ENCODE data around the gene VPS33A. TPM values are rescaled to one million over a fixed set of nuclear protein-coding genes. Genes with fewer than 3 reads are reported as not detected.
A peak's percentile ranks its signal among the peaks of the same experiment; 100 is the strongest.

VPS33A gene
- total and polyA plus RNA-seq, 4 donors, result 8.9 to 14.5 (median 11.7) TPM

GRCh38 chr12:122185494-122186082 is 80.7 kb downstream of the VPS33A start:
- Histone ChIP-seq H3K4me3 (ENCODE audit: low read length in 2 of 2) (no peak overlapping the region), H3K4me1 (ENCODE audit: control insufficient read depth in 1 of 2, insufficient read depth in 2 of 2, low read length in 2 of 2) (no peaks in the 10 kb centered on the region), H3K9me3 (ENCODE audit: control insufficient read depth, low read length) (no peaks in the 10 kb centered on the region), H3K27me3 (ENCODE audit: control insufficient read depth in 1 of 2, insufficient read depth in 2 of 2, low read length in 1 of 2) (no peaks in the 10 kb centered on the region), H3K27ac (ENCODE audit: low read depth in 1 of 2, low read length in 2 of 2) (no peak overlapping the region), H3K36me3 (ENCODE audit: control insufficient read depth in 1 of 2, insufficient read depth in 2 of 2, low read length in 1 of 2) (no peaks in the 10 kb centered on the region)
- WGBS, 2 donors, result 91 to 97% methylated on average over 10 of the region's 10 CpGs
- intact Hi-C loops (cut with DNase I), result no loop called here
- ATAC-seq (ENCODE audit: low FRiP score) (no peak), DNase-seq (no peak)

- Histone ChIP-seq H3K27ac (ENCODE audit: low read depth in 1 of 2, low read length in 2 of 2) (no peak overlapping the region), H3K36me3 (ENCODE audit: control insufficient read depth in 1 of 2, insufficient read depth in 2 of 2, low read length in 1 of 2) (no peaks in the 10 kb centered on the region), H3K4me3 (ENCODE audit: low read length in 2 of 2) (no peak overlapping the region), H3K9me3 (ENCODE audit: control insufficient read depth, low read length) (no peaks in the 10 kb centered on the region), H3K27me3 (ENCODE audit: control insufficient read depth in 1 of 2, insufficient read depth in 2 of 2, low read length in 1 of 2) (no peaks in the 10 kb centered on the region), H3K4me1 (ENCODE audit: control insufficient read depth in 1 of 2, insufficient read depth in 2 of 2, low read length in 2 of 2) (no peaks in the 10 kb centered on the region)
- ATAC-seq (ENCODE audit: low FRiP score), result no peak
- no peak for DNase-seq
- WGBS, 2 donors, result 92 to 93% methylated on average over 7 of the region's 7 CpGs
- intact Hi-C loops (cut with DNase I), result no loop called here
Observed at GRCh38 chr12:122185079-122185478, 81.2 kb downstream of the VPS33A start.

GRCh38 chr12:122184517-122184916 is 81.8 kb downstream of the VPS33A start:
- Histone ChIP-seq H3K27ac (ENCODE audit: low read depth in 1 of 2, low read length in 2 of 2) (no peak overlapping the region), H3K9me3 (ENCODE audit: control insufficient read depth, low read length) (no peaks in the 10 kb centered on the region), H3K27me3 (ENCODE audit: control insufficient read depth in 1 of 2, insufficient read depth in 2 of 2, low read length in 1 of 2) (no peaks in the 10 kb centered on the region), H3K36me3 (ENCODE audit: control insufficient read depth in 1 of 2, insufficient read depth in 2 of 2, low read length in 1 of 2) (no peaks in the 10 kb centered on the region), H3K4me1 (ENCODE audit: control insufficient read depth in 1 of 2, insufficient read depth in 2 of 2, low read length in 2 of 2) (no peaks in the 10 kb centered on the region), H3K4me3 (ENCODE audit: low read length in 2 of 2) (no peak overlapping the region)
- ATAC-seq (ENCODE audit: low FRiP score), result peak; percentile 13
- intact Hi-C loops (cut with DNase I), result no loop called here
- no peak for DNase-seq
- 89 to 93% methylated on average over 18 of the region's 18 CpGs for WGBS, 2 donors

GRCh38 chr12:122183588-122183940 is 82.7 kb downstream of the VPS33A start:
- Histone ChIP-seq H3K4me1 (ENCODE audit: control insufficient read depth in 1 of 2, insufficient read depth in 2 of 2, low read length in 2 of 2) (no peaks in the 10 kb centered on the region), H3K4me3 (ENCODE audit: low read length in 2 of 2) (peak overlapping the region in 1 of 2 donors; percentile 30), H3K27me3 (ENCODE audit: control insufficient read depth in 1 of 2, insufficient read depth in 2 of 2, low read length in 1 of 2) (no peaks in the 10 kb centered on the region), H3K27ac (ENCODE audit: low read depth in 1 of 2, low read length in 2 of 2) (no peak overlapping the region), H3K9me3 (ENCODE audit: control insufficient read depth, low read length) (no peaks in the 10 kb centered on the region), H3K36me3 (ENCODE audit: control insufficient read depth in 1 of 2, insufficient read depth in 2 of 2, low read length in 1 of 2) (no peaks in the 10 kb centered on the region)
- intact Hi-C loops (cut with DNase I), result no loop called here
- 79 to 83% methylated on average over 10 of the region's 10 CpGs for WGBS, 2 donors
- DNase-seq (no peak), ATAC-seq (ENCODE audit: low FRiP score) (peak; percentile 42)

- DNase-seq, result peak in 1 of 2 donors; percentile 82
- WGBS, 2 donors, result 2 to 3% methylated on average over 58 to 63 of the region's 63 CpGs
- no peak within 1 kb of the TSS for H3K27ac ChIP-seq (ENCODE audit: low read depth in 1 of 2, low read length in 2 of 2)
Observed at GRCh38 chr12:122182887-122183587, 83.3 kb downstream of the VPS33A start, which contains the start of gene LRRC43. TSS of gene LRRC43 (plus strand) at chr12:122183123. CDS start at chr12:122183145, 22 bp downstream.

More at GRCh38 chr12:122182887-122183587, 83.3 kb downstream of the VPS33A start, which contains the start of gene LRRC43:
- Histone ChIP-seq H3K9me3 (ENCODE audit: control insufficient read depth, low read length) (no peaks in the 10 kb centered on the region), H3K4me3 (ENCODE audit: low read length in 2 of 2) (peak within 1 kb of the TSS; percentile 14 to 30), H3K4me1 (ENCODE audit: control insufficient read depth in 1 of 2, insufficient read depth in 2 of 2, low read length in 2 of 2) (no peaks in the 10 kb centered on the region), H3K27me3 (ENCODE audit: control insufficient read depth in 1 of 2, insufficient read depth in 2 of 2, low read length in 1 of 2) (no peaks in the 10 kb centered on the region), H3K36me3 (ENCODE audit: control insufficient read depth in 1 of 2, insufficient read depth in 2 of 2, low read length in 1 of 2) (no peaks in the 10 kb centered on the region)
- peak; percentile 53 for ATAC-seq (ENCODE audit: low FRiP score)
- intact Hi-C loops (cut with DNase I), result no loop called here

Other genes with a start within 250 kb of the VPS33A start
- 1 to 10 TPM; 6.2 to 6.3 TPM for gene BCL7A, start 244.6 kb downstream of the VPS33A start, total RNA-seq
- gene BCL7A, start 244.6 kb downstream of the VPS33A start, polyA plus RNA-seq, result 1 to 10 TPM; 1.1 to 2.7 TPM
- gene MLXIP, start 187.7 kb downstream of the VPS33A start, total RNA-seq, result 10 to 100 TPM; 49.8 to 65.1 TPM
- 10 to 100 TPM; 10.3 to 39.0 TPM for gene MLXIP, start 187.7 kb downstream of the VPS33A start, polyA plus RNA-seq
- not detected for gene IL31, start 92.3 kb downstream of the VPS33A start, total RNA-seq
- not detected for gene IL31, start 92.3 kb downstream of the VPS33A start, polyA plus RNA-seq
- not detected for gene LRRC43, start 83.4 kb downstream of the VPS33A start, total RNA-seq
- not detected for gene LRRC43, start 83.4 kb downstream of the VPS33A start, polyA plus RNA-seq
- gene B3GNT4, start 62.8 kb downstream of the VPS33A start, total RNA-seq, result not detected
- under 1 TPM in 1 of 2 donors, not detected in 1; 0.38 TPM for gene B3GNT4, start 62.8 kb downstream of the VPS33A start, polyA plus RNA-seq
- gene DIABLO, start 40.4 kb downstream of the VPS33A start, total RNA-seq, result 10 to 100 TPM; 26.5 to 28.7 TPM
- gene DIABLO, start 40.4 kb downstream of the VPS33A start, polyA plus RNA-seq, result 10 to 100 TPM; 31.7 to 42.3 TPM
- 100 to 1,000 TPM; 125 to 182 TPM for gene CLIP1, start 156.2 kb upstream of the VPS33A start, total RNA-seq
- gene CLIP1, start 156.2 kb upstream of the VPS33A start, polyA plus RNA-seq, result 10 to 100 TPM; 33.2 to 37.2 TPM
- 10 to 100 TPM; 25.0 to 30.1 TPM for gene ZCCHC8, start 234.4 kb upstream of the VPS33A start, total RNA-seq
- gene ZCCHC8, start 234.4 kb upstream of the VPS33A start, polyA plus RNA-seq, result 10 to 100 TPM in 1 of 2 donors, 1 to 10 TPM in 1; 9.6 to 20.3 TPM